ENCODE results near the gene LIMS1.
A peak's percentile ranks its signal among the peaks of the same experiment; 100 is the strongest.
"Not testable (repeated sequence)": the region's sequence is repeated elsewhere in the genome, so short reads cannot be mapped to it uniquely, and the experiment has no call there.

Gene LIMS1

DNA sequence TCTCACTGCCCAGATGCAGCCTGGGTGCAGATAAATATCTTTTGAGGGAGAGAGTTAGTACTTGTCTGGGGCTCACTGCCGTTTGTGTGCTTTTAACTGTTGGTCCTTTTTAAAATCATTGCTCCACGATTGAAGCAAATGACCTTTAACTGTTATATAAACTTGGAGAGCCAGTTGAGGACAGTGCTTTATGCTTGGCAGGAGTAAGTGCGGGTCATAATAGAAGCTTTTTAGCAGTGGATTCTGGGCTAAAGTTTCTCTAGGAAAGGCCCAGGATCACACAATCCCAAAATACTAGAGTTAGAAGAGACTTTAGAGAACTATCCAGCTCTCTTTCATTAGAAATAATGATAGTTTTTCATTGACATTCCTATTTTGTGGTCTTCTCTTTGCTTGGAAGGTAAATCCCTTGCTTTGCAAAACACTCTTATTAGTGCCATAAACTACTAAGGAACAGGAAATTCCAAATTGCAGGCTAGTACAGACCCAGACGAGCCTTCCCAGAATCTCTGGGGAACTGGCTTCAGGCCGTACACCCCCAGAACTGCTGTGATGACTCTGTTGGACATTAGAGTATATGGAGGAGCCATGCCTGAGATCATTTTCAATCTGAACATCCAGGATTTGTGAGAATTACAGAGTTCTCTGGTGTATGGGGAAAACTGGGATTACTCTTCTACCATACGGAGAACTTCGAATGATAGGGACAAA, 19.1 kb downstream of the LIMS1 start:
- DNase-seq: no peak

DNA sequence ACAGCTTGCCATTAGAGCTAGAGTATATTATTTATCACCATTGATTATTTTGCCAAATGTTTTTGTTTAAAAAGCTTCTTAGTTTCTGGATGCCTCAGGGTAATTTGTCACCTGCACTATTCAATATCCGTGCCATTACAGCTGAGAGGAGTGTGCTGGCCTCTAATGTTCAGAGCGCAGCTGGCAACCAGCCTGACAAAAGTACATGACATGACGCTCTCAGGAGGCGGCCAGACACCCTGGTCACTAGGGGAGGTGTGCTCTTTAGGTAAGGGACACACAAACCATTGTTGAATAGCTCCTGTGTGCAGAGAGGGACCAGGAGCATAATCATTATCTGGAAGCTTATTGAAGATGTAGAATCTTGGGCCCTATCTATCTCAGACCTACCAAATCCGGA, 20.3 kb downstream of the LIMS1 start:
- DNase-seq: no peak

DNA sequence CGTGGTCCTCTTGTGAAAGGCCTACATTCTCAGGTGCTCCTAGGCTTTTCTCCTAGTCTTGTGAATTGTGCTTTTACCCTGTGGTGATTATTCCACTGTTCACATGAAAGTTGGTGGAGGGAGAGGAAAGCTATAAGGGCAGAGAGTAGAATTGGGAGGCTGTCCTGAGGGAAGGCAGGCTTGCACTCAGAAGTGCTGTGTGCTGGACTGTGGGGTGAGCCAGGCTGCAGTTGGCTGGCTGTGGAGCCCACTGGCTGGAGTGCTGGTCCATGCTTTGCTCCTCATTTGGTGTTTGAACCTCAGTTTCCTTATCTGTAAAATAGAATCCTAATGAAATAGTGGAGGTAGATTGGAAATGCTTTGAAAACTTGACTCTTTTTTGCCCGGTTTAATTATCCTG, 21.3 kb downstream of the LIMS1 start:
- no peak for DNase-seq

DNA sequence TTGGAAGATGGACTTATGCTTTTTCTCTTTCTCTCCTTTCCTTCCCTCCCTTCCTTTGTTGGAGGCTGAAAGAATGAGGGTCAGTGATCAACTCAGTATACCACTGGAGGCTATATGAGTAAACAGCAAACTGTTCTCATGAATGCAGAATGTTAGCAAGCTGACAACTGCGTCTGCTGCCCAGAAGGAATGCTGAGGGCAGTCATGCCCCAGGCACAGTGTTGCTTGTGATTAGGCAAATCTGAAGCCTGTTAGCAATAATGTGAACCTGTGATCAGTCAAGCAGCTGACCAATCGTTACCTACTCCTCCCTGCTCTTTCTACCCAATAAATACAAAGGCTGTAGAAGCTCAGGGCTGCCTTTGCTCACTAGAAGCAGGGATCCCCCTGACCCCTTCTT, 22.3 kb downstream of the LIMS1 start:
- DNase-seq: not testable (repeated sequence)

DNA sequence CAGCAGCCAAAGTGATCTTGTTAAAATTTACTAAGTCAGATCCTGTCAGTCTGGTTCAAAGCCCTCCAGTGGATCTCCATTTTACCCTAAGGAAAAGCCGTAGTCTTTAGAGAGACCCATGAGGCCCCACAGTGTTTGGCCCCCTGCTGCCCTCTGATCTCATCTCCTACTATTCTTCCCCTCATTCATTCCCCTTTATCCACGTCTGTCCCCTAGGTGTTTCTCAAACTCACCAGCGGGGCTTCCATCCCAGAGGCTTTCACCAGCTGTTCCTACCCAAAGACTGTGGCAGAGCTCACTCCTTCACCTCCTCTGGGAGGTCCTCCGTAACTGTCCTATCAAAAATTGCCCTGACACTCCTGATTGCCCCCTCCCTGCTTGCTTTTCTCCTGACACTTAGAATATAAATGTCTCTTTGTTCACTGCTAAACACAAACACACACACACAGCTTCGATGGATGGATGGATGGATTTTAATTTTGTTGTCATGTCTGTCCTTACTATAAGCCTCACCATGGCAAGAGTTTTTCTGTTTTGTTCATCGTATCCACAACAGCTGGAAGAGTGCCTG, 26.1 kb downstream of the LIMS1 start:
- DNase-seq: no peak

DNA sequence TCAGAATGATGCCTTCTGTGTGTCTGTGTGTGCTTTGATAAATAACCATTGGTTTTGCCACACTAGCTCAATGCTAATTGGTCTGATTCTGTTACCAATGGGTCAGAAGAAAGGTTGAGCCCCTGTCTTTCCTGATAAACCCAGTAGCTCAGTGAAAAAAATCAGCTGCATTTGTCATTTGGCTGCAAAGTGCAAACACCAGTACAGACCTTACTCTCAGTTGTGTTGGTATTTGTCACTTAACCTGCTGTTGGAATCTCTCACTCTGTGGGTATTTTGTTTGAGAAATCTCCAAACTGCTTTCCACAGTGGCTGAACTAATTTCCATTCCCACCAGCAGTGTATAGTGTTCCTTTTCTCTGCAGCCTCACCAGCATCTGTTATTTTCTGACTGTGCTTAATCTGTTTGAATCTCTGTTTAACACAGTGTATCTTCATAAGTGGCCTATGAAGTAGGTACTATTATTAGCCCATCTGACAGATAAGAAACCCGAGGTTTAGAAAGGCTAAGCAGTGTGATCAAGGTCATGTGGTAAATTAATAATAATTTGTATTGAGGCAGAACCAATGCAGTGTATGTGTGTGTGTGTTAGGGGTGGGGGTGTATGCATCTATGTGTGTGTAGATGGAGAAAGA, 26.7 kb downstream of the LIMS1 start:
- DNase-seq: no peak

DNA sequence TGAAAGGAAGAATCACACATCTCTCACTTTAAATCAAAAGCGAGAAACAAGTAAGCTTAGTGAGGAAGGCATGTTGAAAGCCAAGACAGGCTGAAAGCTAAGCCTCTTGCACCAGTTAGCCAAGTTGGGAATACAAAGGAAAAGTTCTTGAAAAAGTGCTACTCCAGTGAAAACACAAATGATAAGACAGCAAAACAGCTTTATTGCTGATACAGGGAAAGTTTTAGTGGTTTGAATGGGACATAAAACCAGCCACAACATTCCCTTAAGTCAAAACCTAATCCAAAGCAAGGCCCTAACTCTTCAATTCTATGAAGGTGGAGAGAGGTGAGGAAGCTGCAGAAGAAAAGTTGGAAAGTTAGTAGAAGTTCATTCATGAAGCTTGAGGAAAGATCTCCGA, 28.0 kb downstream of the LIMS1 start:
- DNase-seq: no peak

DNA sequence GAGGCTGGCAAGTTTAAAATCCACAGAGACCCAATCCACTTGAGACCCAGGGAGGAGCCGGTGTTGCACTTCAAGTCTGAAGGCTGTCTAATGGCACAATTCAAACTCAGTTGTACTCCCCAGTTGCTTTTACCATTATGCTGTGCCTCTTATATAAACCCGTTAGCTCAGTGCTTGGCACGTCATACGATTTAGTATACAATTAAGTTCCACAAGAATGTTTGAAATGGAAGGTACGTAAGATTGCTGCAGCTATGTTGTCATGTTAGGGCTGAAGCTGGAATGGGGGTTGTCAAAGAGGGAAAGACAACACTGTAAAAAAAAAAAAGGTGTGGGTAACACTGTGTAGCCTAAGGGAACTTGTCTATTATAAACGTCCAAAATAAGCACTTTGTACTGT, 30.2 kb downstream of the LIMS1 start:
- no peak for DNase-seq

DNA sequence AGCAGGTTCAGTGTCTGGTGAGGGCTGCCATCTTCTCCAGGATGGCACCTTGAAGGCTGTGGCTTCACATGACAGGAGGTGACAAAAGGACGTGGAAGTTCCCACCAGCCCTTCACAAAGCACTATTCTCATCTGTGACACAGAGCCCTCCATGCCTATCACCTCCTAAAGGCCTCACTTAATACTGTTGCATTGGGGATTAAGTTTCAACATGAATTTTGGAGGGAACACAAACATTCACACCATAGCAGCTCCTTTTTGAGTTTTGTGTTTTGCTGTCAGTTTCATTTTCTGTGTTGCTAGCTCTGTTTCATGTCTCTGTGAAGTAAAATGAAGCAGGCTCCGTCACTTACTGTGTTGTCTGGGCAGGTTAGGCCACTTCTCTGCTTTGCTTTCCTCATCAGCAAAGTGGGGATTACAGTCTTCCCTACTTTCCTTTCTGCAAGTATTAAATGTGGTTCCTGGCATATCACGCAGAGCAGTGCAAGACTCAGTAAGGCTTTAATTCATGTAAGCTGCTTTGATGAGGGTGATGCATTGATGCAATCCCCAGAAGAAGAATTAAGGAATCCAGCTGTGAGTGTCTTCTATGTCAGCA, 31.6 kb downstream of the LIMS1 start:
- DNase-seq: no peak

DNA sequence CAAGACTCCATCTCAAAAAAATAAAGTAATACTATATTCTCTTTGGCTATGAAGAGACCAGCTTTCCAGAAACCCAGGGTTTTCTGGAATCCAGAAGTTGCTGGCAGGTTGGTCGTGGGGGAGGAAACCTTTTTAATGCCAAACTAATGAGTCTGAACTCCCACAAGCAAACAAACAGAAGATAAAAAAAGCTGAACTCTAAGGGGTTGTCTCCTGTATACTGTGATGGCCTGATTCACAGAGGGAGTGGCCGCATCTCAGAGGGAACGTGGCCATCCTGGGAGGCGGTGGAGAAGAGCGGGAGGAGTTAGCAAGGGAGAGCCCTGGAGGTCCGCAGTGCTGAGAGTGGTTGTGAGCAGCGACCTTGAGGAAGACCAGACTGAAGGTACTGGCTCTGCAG, 36.1 kb downstream of the LIMS1 start:
- no peak for DNase-seq

DNA sequence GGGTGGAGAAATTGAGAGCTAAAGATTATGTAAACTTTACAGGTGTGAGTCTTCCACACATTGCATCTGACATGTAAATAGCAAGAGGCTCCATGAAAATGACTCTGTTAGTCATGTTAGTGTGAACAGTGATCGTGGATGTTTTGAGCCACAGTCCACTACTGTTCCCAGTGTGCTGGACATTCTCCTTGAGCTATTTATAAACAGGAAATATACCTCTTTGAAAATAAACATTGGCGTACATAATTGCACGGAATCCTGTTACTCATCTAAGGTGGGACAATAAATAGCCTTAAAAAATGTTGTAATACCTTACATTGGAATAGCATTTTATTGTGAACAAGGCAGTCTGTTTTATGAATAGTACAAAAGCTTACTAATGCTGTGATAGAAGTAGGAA, 37.0 kb downstream of the LIMS1 start:
- DNase-seq: no peak

DNA sequence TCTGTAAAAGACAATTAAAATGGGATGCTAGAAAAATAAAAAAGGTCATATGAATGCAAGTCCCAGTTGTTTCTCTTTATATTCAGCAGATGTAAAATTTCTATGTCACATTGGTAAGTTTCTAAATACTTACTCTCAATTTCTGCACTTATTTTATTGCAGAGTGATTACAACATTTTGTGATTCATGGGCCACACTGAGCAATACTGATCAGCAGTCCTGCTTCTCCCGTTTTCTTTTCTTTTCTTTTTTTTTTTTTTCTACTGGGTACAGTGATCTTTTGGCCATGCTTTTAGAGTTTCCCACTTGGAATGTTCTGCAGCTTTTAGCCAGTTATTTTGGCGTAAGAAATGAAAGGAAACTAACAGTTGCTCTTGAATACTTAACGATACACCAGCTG, 38.8 kb downstream of the LIMS1 start:
- DNase-seq: no peak

DNA sequence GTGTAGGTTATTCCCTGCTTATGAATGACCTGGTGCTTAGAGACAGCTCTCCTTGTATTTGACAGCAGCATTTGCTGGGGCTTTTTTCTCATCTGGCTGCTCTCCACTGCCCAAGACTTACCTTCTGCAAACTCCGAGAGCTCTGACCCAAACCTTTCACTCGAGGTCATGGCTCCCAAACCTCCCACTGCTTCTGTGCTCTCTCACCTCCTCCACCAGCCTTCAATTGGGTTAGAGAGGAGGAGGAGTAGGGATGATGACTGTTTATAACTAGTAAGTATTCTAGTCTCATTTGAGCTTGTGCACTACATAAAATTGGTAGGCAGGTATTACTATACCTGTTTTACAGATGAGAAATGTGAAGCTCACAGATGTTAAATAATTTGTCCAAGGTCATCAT, 40.1 kb downstream of the LIMS1 start:
- DNase-seq: no peak

DNA sequence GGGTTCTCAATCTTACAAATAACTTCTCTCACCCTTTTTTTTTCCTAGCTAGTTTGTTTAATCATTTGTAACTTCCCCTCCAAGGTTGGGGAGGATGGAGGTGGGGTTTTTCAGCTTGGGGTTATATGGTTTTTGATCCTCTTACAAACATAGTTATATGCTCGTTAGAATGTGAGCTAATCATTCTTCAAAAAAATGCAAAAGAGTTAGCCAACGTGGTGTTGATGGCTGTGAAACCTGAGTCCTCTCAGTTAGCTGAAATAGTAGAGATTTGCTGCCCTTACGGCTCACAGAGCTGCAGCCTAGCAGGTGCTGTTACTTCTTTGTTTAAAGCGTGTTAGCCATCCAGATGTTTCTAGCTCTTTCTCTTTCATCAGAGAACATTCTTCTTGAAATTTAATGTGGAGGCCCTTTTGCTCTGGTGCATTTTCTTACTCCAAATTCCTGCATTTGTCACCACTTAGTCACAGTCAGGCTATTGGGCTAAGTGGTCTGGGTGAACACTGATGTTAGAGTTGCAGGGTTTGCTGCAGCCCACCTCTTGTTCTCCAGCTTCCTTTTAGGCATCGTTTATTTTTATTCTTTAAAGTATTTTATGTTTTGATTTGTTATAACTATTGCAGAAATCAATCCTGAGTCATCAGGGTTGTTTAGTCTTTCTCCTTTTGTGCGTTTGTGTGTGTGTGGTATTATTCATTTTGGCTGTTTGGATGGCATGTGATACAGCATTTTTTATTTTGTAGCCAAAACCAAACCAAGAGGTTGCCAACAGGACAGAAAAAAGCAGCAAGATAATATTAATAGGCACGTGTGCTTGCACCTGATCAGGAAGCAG, 41.1 kb downstream of the LIMS1 start:
- DNase-seq: no peak

DNA sequence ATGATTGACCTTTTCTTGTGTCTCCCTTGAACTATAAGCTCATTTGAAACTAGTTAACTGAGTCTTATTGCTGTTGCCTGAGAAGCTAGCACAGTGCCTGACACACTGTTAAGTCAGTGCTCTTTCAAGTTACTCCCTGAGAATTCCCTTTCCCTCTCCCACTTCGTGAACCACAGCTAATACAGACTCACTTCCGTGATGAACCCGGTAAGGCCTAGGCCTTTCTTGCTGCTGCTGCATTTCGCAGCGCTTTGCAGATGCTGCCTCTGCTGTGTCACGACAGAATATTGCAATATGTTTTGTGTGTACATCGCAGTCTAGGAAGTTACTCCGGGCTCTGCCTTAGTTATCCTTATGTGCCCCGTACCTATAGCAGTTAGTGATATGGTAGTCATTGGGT, 42.8 kb downstream of the LIMS1 start:
- DNase-seq: no peak

DNA sequence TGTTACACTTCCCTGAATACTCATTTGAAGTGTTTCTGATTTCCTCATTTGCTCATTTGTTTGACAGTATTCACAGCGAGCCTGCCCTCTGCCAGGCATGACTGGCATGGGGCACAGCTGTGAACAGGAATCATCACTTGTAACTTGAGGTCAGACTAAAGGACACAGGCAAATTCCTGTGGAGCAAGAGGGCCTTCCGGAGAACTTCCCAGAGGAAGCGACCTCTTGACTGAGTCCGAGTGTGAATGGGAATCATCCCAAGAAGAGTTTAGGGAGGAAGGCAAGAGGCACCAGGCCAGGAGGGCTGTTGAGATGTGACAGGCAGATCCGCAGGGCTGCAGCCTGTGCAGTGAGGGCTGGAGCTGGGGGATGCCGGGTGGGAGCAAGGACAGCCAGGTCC, 45.4 kb downstream of the LIMS1 start:
- no peak for DNase-seq

DNA sequence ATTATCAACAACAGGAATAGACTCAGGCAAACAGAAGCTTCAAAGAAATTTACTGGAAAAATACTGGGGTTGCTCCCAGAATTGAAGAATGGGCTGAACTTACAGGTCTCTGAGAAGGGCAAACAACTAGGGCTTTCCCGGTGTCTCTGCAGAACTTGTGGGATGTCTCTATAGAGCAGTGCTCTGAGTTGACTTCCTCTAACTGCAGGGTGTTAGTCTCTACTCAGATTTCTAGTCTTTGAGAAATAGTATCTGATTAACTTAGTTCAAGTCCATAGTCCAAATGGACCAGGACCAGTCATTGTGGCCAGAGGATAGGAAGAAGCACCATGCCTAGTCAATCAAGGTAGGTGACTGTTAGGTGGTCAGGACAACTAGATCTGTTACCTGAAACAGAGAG, 45.8 kb downstream of the LIMS1 start:
- DNase-seq: no peak

DNA sequence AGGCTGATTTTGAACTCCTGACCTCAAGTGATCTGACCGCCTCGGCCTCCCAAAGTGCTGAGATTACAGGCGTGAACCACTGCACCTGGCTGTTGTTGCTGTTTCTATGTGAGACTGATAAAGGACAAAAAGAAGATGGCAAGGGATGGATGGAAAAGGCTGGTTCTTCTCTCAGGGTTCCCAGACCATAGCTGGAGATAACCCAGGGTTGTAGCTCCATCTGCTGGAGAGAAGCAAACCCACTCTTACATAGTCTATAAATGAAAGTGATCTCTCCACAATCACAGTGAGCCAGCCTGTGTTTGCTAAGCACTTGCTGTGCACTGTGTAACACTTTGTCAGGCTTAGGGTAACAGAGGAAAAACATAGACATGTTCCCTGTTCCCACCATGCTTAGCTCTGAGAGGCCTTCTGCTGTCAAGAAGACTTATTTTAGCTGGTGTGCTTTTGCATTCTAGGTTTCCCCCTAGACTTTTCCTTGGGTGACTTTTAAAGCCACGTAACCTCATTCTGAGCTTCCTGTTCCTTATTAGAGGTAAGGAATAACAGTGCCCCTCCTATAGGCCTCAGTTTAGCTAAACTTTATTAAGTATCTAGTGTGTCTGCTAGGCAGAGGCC, 49.7 kb downstream of the LIMS1 start:
- peak; percentile 46 for DNase-seq

DNA sequence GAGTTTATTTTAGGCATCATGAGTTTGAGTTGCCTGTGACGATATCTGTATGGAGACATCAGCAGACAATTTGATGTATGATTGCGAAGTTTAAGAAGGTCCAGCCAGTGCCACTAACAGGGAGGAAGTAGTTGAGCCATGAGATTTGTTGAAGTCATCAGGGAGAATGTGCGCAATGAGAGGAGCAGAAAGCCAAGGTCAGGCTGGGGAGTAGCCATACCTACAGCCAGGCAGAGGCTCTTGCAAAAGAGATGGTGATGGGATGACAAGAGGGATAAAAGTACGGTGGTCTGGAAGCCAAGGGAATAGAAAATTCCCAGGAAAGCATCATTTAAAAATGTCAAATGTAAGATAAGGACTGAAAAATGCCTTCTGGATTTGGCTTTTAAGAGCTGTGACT, 51.2 kb downstream of the LIMS1 start:
- no peak for DNase-seq

DNA sequence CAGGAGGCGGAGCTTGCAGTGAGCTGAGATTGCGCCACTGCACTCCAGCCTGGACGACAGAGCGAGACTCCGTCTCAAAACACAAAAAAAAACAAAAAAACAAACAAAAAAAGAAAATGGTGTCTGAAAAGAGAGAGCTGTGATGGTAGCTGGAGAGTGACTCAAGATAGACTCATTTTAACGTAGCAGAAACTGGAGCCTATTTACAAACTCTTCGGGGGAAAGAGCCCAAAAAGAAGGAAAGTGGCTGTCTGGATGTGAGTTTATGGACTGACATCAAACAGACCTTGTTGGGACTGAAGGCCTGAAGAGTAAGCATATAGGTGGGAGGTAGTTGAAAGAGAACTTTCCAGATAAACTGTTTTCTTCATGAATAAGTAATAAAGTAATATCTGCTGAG, 51.8 kb downstream of the LIMS1 start:
- no peak for DNase-seq

DNA sequence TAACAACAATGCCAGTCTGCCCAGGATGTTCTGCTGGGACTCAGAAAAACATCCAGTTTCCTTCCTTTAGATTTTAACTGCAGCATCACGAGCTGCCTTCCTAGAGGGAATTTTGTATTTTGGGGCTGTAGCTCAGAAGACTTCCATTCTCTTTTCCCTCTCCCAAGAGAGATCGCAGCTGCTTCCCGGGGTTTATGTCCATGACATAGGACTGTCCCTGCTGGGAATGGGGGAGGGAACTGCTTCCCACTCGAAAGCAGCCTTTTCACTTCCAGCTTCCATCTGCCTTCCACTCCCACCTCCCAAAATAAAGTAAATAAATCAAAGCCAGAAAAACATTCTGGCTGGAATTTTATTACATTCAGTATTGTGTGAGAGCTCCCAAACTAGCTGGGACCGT, 52.4 kb downstream of the LIMS1 start:
- no peak for DNase-seq

DNA sequence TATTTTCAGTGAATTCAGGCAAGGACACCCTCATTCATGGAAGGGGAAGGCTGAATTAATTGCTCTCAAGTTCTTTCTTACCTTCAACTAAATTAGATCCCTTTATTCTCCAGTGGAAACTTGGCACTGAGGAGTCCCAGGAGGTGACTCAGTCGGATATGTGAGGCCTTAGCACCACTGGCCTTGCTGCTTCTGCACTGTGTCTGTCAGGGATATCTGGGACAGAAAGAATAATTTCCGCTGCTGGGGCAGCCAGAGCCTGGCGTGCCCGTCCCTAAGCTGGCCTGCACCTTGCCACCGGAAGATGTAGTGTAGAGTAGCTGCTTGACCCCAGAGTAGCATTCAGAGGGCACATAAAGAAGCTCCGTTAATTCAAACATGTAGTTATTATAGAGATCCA, 53.4 kb downstream of the LIMS1 start:
- no peak for DNase-seq

DNA sequence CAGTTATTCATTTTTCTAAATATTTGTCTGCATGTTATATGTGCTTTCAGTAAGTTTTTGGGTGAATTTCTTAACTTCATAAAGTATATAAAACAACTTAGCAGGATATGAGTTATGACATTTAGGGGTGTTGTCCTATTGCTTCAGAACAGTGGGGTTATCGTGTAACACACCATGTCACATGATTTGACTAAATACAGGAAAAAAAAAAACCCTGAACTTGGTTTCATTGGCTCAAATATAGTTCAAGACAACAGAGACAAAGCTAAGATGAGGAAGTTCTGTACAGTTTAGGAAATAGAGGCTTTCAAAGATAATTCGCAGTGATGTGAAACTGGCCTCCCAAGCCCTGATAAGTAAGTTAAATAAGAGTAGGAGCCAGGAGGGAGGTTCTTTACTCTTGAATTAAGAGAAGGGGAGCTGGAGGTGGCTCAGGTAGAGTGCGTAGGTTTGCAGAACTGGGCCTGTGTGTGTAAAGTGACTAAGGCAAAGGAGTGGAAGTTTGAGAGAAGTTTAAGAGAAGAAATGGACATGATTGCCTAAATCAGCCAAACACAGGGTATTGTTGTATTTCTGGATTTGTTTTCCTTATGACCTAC, 53.9 kb downstream of the LIMS1 start:
- DNase-seq: no peak
